IMR-90 (cell line): ENCODE results near the gene NDUFA5. TPM values are rescaled to one million over a fixed set of nuclear protein-coding genes. Genes with fewer than 3 reads are reported as not detected.

Experiments used
- ATAC-seq: fragments of 200-7000 bp; cut with Tn5 transposase; 2 replicates; pipeline ENCODE4 v1.9.1; 2020; ENCODE audit warnings: low read depth, mild to moderate bottlenecking, moderate library complexity
- BruUV-seq: library from RNA; stranded (reverse); fragments of 400-500 nt; replicated peaks from 2 replicates; lab custom pipeline; 2021; lab: Mats Ljungman, UMichigan
- CTCF ChIA-PET: fragments of 300-600 bp; formaldehyde crosslinking; extraction: SDS; loops from one replicate; lab custom pipeline; 2021; ENCODE audit warnings: antibody characterized with exemption; lab: Yijun Ruan, JAX
- POLR2A ChIA-PET: fragments of 300-600 bp; sonication (Branson Sonifier 250); formaldehyde crosslinking; loops from one replicate; lab custom pipeline; 2022; ENCODE audit warnings: antibody characterized with exemption; ENCODE audit not compliant: unreplicated experiment; lab: Charles Lee
- DNase-seq: peaks from one replicate; pipeline ENCODE4 v3.0.0; 2013
- H2AFZ ChIP-seq: replicated peaks from 2 replicates; pipeline ENCODE3; 2013; ENCODE audit warnings: low read length, mild to moderate bottlenecking; ENCODE audit not compliant: poor library complexity
- H2AK5ac ChIP-seq: 2 replicates; pipeline ENCODE4 v1.6.1; 2013; ENCODE audit warnings: low read depth, low read length, inconsistent platforms
- H2AK9ac ChIP-seq: replicated peaks from 2 replicates; pipeline ENCODE3; 2013; ENCODE audit warnings: mild to moderate bottlenecking, low read depth, low read length, moderate library complexity; ENCODE audit not compliant: poor library complexity
- H2BK120ac ChIP-seq: 2 replicates; pipeline ENCODE4 v1.6.1; 2013; ENCODE audit warnings: low read depth, low read length, inconsistent platforms
- H2BK15ac ChIP-seq: 3 replicates; pipeline ENCODE4 v1.6.1; 2013; ENCODE audit warnings: low read depth, low read length, inconsistent platforms
- H2BK20ac ChIP-seq: 2 replicates; pipeline ENCODE4 v1.6.1; 2013; ENCODE audit warnings: low read depth, mild to moderate bottlenecking, inconsistent platforms, low read length, moderate library complexity
- H2BK5ac ChIP-seq: 2 replicates; pipeline ENCODE4 v1.6.1; 2013; ENCODE audit warnings: mild to moderate bottlenecking, low read depth, low read length, inconsistent platforms; ENCODE audit not compliant: poor library complexity, severe bottlenecking
- H3K14ac ChIP-seq: replicated peaks from 2 replicates; pipeline ENCODE4 v1.6.1; 2013; ENCODE audit warnings: low read depth, low read length, inconsistent platforms
- H3K18ac ChIP-seq: 2 replicates; pipeline ENCODE4 v1.6.1; 2013; ENCODE audit warnings: low read depth, low read length, control low read depth
- H3K23ac ChIP-seq: 2 replicates; pipeline ENCODE4 v1.6.1; 2013; ENCODE audit warnings: low read depth, low read length, inconsistent platforms
- H3K27ac ChIP-seq: 2 replicates; pipeline ENCODE4 v1.5.1; 2013; ENCODE audit warnings: mild to moderate bottlenecking, control low read depth, low read length; ENCODE audit not compliant: insufficient read depth
- H3K27me3 ChIP-seq: 2 replicates; pipeline ENCODE4 v1.6.1; 2013; ENCODE audit warnings: low read length; ENCODE audit not compliant: control insufficient read depth, insufficient read depth
- H3K36me3 ChIP-seq: 2 replicates; pipeline ENCODE4 v1.6.1; 2013; ENCODE audit warnings: low read length, mixed read lengths; ENCODE audit not compliant: control insufficient read depth, insufficient read depth
- H3K4ac ChIP-seq: 2 replicates; pipeline ENCODE4 v1.6.1; 2013; ENCODE audit warnings: low read depth, low read length, inconsistent platforms
- H3K4me1 ChIP-seq: 2 replicates; pipeline ENCODE4 v1.6.1; 2013; ENCODE audit warnings: low read length, mixed read lengths; ENCODE audit not compliant: control insufficient read depth, insufficient read depth
- H3K4me2 ChIP-seq: 2 replicates; pipeline ENCODE4 v1.6.1; 2013; ENCODE audit warnings: low read depth, mild to moderate bottlenecking, control low read depth, low read length, moderate library complexity
- H3K4me3 ChIP-seq: 2 replicates; pipeline ENCODE4 v1.5.1; 2013; ENCODE audit warnings: low read depth, mild to moderate bottlenecking, control low read depth, low read length, moderate library complexity; ENCODE audit not compliant: insufficient read depth
- H3K56ac ChIP-seq: 2 replicates; pipeline ENCODE4 v1.6.1; 2013; ENCODE audit warnings: low read length, inconsistent platforms; ENCODE audit not compliant: insufficient read depth; ENCODE audit errors: extremely low read depth
- H3K79me1 ChIP-seq, 2 experiments: 2 replicates each; pipeline ENCODE4 v1.6.1; 2013; ENCODE audit warnings: low read length in 2 of 2, inconsistent platforms in 1 of 2, low read depth in 1 of 2
- H3K9ac ChIP-seq: 2 replicates; pipeline ENCODE4 v1.6.1; 2013; ENCODE audit warnings: low read depth, low read length, control low read depth
- H3K9me1 ChIP-seq: 2 replicates; pipeline ENCODE4 v1.6.1; 2013; ENCODE audit warnings: low read length, inconsistent platforms; ENCODE audit not compliant: insufficient read depth
- H3K9me3 ChIP-seq: 2 replicates; pipeline ENCODE4 v1.6.1; 2013; ENCODE audit warnings: low read length; ENCODE audit not compliant: control insufficient read depth, insufficient read depth
- H4K20me1 ChIP-seq: 2 replicates; pipeline ENCODE4 v1.6.1; 2013; ENCODE audit warnings: low read length, inconsistent platforms; ENCODE audit not compliant: insufficient read depth
- H4K5ac ChIP-seq: 2 replicates; pipeline ENCODE4 v1.6.1; 2013; ENCODE audit warnings: mild to moderate bottlenecking, low read depth, low read length, control low read depth
- H4K8ac ChIP-seq, 2 experiments: 2 replicates each; pipeline ENCODE4 v1.6.1; 2013; ENCODE audit warnings: low read depth in 2 of 2, low read length in 2 of 2, control low read depth in 1 of 2, inconsistent platforms in 1 of 2
- H4K91ac ChIP-seq: 2 replicates; pipeline ENCODE4 v1.6.1; 2013; ENCODE audit warnings: low read depth, low read length, inconsistent platforms; ENCODE audit not compliant: insufficient read depth
- BHLHE40 ChIP-seq: fragments of 150-350 bp; IDR thresholded peaks from 2 replicates; pipeline ENCODE4 v1.6.1; 2016; ENCODE audit warnings: mild to moderate bottlenecking, low read depth, low read length
- CEBPB ChIP-seq: IDR thresholded peaks from 2 replicates; pipeline ENCODE4 v1.6.1; 2012; ENCODE audit warnings: low read depth, low read length, improper control_type of control experiment
- CHD1 ChIP-seq: IDR thresholded peaks from 2 replicates; pipeline ENCODE4 v1.6.1; 2012; ENCODE audit warnings: low read depth, low read length, improper control_type of control experiment
- CTCF ChIP-seq: conservative IDR thresholded peaks from 2 replicates; pipeline ENCODE4 v1.5.1; 2012; ENCODE audit warnings: mild to moderate bottlenecking, low read depth, low read length, improper control_type of control experiment
- ELK1 ChIP-seq: fragments of 150-350 bp; IDR thresholded peaks from 2 replicates; pipeline ENCODE4 v1.6.1; 2016; ENCODE audit warnings: low read depth, mild to moderate bottlenecking, low read length, moderate library complexity, borderline replicate concordance
- FOS ChIP-seq: fragments of 150-350 bp; IDR thresholded peaks from 2 replicates; pipeline ENCODE4 v1.6.1; 2016; ENCODE audit warnings: low read depth, low read length
- MAFK ChIP-seq: IDR thresholded peaks from 2 replicates; pipeline ENCODE4 v1.6.1; 2012; ENCODE audit warnings: low read depth, low read length, improper control_type of control experiment
- MAZ ChIP-seq: IDR thresholded peaks from 2 replicates; pipeline ENCODE4 v1.6.1; 2012; ENCODE audit warnings: low read depth, mild to moderate bottlenecking, low read length, improper control_type of control experiment, moderate library complexity, borderline replicate concordance
- MXI1 ChIP-seq: IDR thresholded peaks from 2 replicates; pipeline ENCODE4 v1.6.1; 2012; ENCODE audit warnings: low read depth, mild to moderate bottlenecking, low read length, moderate library complexity, borderline replicate concordance
- NFE2L2 ChIP-seq: fragments of 150-350 bp; IDR thresholded peaks from 2 replicates; pipeline ENCODE4 v1.6.1; 2016; ENCODE audit warnings: low read depth, mild to moderate bottlenecking, low read length
- POLR2A ChIP-seq: IDR thresholded peaks from 2 replicates; pipeline ENCODE4 v1.6.1; 2012; ENCODE audit warnings: mild to moderate bottlenecking, low read depth, low read length
- RAD21 ChIP-seq: IDR thresholded peaks from 2 replicates; pipeline ENCODE4 v1.6.1; 2012; ENCODE audit warnings: low read length, improper control_type of control experiment
- RCOR1 ChIP-seq: IDR thresholded peaks from 2 replicates; pipeline ENCODE4 v1.6.1; 2012; ENCODE audit warnings: mild to moderate bottlenecking, low read length, improper control_type of control experiment; ENCODE audit not compliant: insufficient replicate concordance
- RFX5 ChIP-seq: IDR thresholded peaks from 2 replicates; pipeline ENCODE4 v1.8.0; 2012; ENCODE audit warnings: low read depth, mild to moderate bottlenecking, low read length, moderate library complexity
- SMC3 ChIP-seq: fragments of 150-350 bp; IDR thresholded peaks from 2 replicates; pipeline ENCODE4 v1.6.1; 2016; ENCODE audit warnings: low read depth, mild to moderate bottlenecking, antibody characterized with exemption, low read length, moderate library complexity
- USF2 ChIP-seq: fragments of 150-350 bp; IDR thresholded peaks from 2 replicates; pipeline ENCODE4 v1.6.1; 2017; ENCODE audit warnings: mild to moderate bottlenecking, antibody characterized with exemption, low read length, low read depth
- WGBS, 2 experiments: methylation state at CpG; one replicate each; pipeline versions ENCODE4 v1.1.5 to v1.1.7; 2013; ENCODE audit warnings: missing lambda C conversion rate in 2 of 2; ENCODE audit not compliant: insufficient read length in 1 of 2; ENCODE audit errors: extremely low coverage in 2 of 2; 5-methylcytosine and 5-hydroxymethylcytosine counted together
- dilution Hi-C: fragments of 300-500 bp; cut with HindIII; formaldehyde crosslinking; loops from one replicate; pipeline ENCODE4 v1.14.3; 2018; ENCODE audit warnings: low sequenced_read_pairs; ENCODE audit not compliant: unreplicated experiment
- in situ Hi-C: fragments of 300-500 bp; cut with MboI; formaldehyde crosslinking; loops from 3 replicates; pipeline ENCODE4 v1.14.3; 2019; ENCODE audit warnings: low sequenced_read_pairs, inconsistent platforms, mixed read lengths
- intact Hi-C: fragments of 100-400 bp; cut with micrococcal nuclease; formaldehyde crosslinking; loops from 2 replicates; pipeline ENCODE4 v1.10.0; 2022
- polyA plus RNA-seq, 3 experiments: library from polyadenylated mRNA; depleted of rRNA; stranded (reverse); fragments of >200 nt; gene quantifications; 2 replicates each; pipeline ENCODE4 v1.2.3, GENCODE V29; 2012; ENCODE audit warnings: low replicate concordance in 1 of 3
- total RNA-seq: library from RNA; depleted of rRNA; stranded (reverse); fragments of >200 nt; gene quantifications from 2 replicates; pipeline ENCODE4 v1.2.3, GENCODE V29; 2012

The NDUFA5 gene
- total and polyA plus RNA-seq, 2 of the 4 experiments (the other 2 are of a cell fraction): 2.9 to 12.1 TPM

- H4K5ac ChIP-seq: no peak overlapping the region; the same call in 1 of the 2 replicates
- no peak overlapping the region for H4K8ac ChIP-seq
- intact Hi-C loops (no loop called here), dilution Hi-C loops (no loop called here), in situ Hi-C loops (no loop called here)
- H3K27ac ChIP-seq: no peak overlapping the region
- no peak overlapping the region for H3K4me3 ChIP-seq
- no peak overlapping the region for H3K56ac ChIP-seq
- no peaks in the 10 kb centered on the region for H3K27me3 ChIP-seq
- no peak overlapping the region for H2AK5ac ChIP-seq
- ChIA-PET CTCF (no interaction called here), POLR2A (no interaction called here)
- no CpG with 5 or more reads among the region's 10 CpGs for WGBS, 2 experiments
- no peak overlapping the region for H2BK120ac ChIP-seq
- no peak overlapping the region for H3K4ac ChIP-seq
- TF ChIP-seq CTCF: no peak
- no peak for TF ChIP-seq RFX5
- no peak for TF ChIP-seq NFE2L2
- TF ChIP-seq ELK1: no peak
- TF ChIP-seq MAFK: no peak
- TF ChIP-seq SMC3: no peak
- no peak for TF ChIP-seq MXI1
- TF ChIP-seq RAD21: no peak
- TF ChIP-seq RCOR1: no peak
- no peak for TF ChIP-seq POLR2A
- TF ChIP-seq CEBPB: no peak
- TF ChIP-seq MAZ: no peak
- no peak for TF ChIP-seq BHLHE40
- TF ChIP-seq USF2: no peak
- no peak for TF ChIP-seq CHD1
- no peak for TF ChIP-seq FOS
- H4K20me1 ChIP-seq: no peaks in the 10 kb centered on the region
- H2BK15ac ChIP-seq: no peak overlapping the region
- ATAC-seq: no peak
- no peaks in the 10 kb centered on the region for H3K9me1 ChIP-seq
- H3K4me2 ChIP-seq: peak overlapping the region; percentile 21
- no peak overlapping the region for H2AFZ ChIP-seq
- no peak overlapping the region for H3K14ac ChIP-seq
- no peak overlapping the region for H2BK5ac ChIP-seq
- no peak overlapping the region for H3K18ac ChIP-seq
- H2AK9ac ChIP-seq: no peak overlapping the region
- no peak overlapping the region for H2BK20ac ChIP-seq
- H3K79me1 ChIP-seq: no peaks in the 10 kb centered on the region
- no peak overlapping the region for H4K91ac ChIP-seq
- no peaks in the 10 kb centered on the region for H3K36me3 ChIP-seq
- no peak for DNase-seq
- peaks cover 1% of the 10 kb centered on the region; the same call in 1 of the 2 replicates for H3K4me1 ChIP-seq
- H3K23ac ChIP-seq: no peak overlapping the region
- no peak overlapping the region for H3K9ac ChIP-seq
- no peaks in the 10 kb centered on the region for H3K9me3 ChIP-seq
- BruUV-seq: no TSS peak
Measured at GRCh38 chr7:123594813-123595241, 37.2 kb upstream of the NDUFA5 start.
